ENCODE results near the gene METTL24.

METTL24 gene, protein sequence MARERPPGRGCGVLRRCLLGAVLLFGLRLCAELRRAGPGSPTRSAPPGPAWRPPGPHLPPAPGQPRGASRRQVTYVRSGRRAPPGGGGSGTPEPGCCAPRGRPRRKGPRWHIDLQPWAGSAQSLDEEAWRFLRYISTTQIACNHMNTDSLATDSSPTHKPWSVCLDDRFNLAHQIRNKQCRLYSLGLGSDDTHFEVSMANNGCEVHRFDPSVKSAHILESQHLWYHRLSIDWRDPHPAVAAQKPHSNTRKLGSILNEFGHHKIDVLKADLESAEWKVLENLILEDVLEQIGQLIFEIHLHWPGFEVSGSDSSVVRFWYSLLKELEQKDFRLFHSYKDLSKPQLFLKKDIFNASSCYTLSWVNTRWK
- total RNA-seq, result 0 to 1.3 reads per million in 2 experiments

DNA sequence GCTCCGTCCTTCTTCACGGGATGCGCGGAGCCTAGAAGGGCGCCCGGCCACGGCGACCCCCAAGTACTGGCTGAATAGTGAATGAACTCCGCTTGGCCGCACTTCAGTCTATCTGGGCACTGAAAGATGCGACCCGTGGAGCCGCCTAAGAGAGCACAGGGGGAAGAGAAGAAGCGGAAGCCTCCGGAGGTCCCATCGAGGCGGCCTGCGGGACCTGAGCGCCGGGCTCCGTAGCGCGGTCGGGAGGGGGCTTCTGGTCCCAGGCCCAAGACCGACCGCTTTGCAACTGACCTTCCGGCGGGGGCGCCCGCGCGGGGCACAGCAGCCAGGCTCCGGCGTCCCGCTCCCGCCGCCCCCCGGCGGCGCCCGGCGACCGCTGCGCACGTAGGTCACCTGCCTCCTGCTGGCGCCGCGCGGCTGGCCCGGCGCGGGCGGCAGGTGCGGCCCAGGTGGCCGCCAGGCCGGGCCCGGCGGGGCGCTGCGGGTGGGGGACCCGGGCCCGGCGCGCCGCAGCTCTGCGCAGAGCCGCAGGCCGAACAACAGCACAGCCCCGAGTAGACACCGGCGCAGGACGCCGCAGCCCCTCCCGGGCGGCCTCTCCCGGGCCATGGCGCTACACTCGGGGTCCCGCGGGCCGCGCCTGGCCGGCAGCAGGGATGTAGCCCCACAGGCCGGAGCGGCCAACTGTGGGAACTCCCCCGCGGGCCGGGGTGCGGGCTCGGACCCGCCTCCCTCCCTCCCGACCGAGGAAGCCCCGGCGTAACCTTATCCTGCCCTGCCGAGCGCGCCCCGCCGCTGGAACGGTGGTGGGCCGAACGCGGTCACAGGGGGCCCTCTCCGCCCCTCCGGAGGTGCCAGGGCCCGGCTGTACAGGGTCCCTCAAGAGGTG, at the start of gene METTL24:
TSS of gene METTL24 (minus strand) at position 686 of the 889 bp plus-strand sequence. CDS start at position 609, 77 bp downstream.
- DNase-seq (ENCODE audit: low read depth), result no peak

DNA sequence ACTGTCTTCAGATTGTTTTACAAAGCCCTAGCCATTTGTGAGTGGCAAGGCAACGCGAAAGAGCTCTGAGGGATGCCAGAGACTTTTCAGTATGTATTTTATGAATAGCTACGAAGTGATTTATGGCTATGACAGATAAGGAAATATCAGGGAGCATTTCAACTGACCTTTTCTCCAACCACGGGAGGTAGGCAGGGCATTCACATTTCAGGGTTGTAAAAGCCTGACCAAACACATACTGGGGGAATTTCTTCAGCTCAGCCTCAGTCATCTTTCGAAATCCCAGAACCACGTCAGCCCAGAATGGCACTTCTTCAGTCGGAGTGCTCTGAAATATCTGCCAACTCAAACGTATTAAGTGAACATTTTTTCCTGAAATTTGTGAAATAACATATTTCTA, 46.5 kb upstream of the METTL24 start:
- no peak for DNase-seq (ENCODE audit: low read depth)

DNA sequence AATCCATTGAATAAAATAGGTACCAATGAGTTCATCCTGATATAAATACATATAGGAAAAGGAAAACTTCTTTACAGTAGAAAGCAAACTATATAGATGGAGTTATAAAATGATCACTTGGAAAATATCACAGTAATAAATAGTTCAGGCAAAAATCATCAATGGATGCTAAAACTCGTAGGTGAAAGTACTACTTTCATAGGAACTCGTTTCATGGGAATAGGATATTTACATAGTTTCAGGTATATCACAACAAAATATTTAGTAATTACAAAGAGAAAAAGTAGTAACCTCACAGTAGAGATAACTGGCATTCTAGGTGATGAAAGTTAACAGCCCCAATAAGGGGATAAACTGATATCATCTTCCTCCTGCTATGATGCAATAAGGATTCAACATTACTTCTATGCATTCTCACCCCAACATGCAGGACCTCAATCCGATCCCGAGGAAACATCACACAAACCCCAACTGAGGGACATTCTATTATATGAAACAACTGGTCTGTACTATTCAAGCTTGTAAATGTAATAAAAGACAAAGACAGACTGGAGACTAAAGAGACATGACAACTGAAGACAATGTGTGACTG, 43.5 kb upstream of the METTL24 start:
- no peak for DNase-seq (ENCODE audit: low read depth)

DNA sequence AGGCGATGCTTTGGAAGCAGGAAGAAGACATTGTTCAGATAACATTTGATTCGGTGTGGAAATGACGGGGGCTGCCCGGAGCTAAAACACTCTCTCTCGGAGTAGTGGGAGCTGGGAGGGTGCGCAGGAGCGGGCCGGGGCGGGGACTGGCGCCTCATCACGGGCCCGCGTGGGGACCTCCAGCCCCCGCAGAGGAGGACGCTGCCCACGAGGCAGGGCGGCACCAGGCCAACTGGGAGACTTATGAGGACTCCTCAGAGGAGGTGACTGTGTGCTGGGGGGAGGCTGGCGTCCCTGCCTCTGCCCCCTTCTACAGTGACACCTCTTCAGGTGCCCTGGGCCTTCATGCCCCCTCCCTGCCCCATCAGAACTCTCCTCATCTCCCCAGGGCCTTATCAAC, 42.1 kb upstream of the METTL24 start:
- no peak for DNase-seq (ENCODE audit: low read depth)

DNA sequence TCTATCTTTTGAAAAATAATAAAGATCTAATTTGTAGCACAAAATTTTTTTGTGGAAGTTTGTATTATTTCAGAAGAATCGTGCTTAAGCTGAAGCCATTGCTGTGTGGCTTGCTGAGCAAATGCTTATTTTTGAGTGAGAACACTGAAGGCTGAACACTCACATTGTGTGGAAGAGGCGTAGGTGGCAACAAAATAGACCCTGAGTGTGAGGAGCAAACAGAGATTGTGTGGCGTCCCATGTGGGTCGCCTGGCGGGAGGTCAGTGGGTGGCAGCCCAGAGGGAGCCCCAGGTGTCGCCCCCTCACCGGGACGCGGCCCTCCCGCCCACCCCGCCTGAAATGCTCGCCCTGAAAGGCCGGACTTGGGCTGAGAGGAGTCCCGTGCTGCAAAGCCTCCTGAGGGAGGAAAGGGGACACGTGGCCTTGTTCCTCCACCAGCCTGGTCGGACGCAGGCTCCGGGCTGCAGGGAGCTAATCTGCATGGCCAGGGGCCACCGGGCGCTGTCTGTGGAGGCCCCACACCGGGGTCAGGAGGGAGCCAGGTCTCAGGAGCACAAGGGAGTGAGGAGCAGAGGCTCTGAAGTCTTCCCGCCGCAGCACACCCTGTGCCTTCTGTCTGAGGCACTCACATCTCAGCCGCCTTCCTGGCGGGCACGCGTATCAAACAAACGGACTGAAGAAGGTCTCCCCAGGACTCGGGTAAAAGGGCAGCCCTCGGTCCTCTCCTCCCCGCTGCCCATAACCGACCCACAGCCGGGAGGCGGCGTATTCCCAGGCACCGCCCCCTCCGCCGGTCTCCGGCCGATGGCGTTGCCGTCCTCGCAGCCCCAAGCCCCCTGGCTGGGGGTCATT, 41.3 kb upstream of the METTL24 start:
- no peak for DNase-seq (ENCODE audit: low read depth)

DNA sequence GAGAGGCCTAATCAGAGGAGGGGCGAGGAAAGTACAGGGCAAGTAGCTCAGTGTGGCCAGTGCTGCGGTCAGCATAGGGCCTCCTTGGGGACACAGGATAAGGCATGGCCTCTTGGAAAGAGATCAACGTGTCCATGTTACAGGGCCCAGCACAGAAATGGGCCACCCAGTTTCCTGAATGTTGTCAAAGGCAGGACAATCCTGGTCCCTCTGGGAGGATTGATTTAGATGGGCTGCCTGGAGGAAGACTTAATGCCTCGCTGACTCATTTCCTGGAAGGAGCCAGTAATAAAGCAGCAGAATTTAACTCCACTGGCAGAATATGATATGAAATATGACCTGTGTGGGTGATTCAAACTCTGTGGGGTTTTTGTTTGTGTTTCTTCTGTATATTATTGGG, 40.6 kb upstream of the METTL24 start:
- DNase-seq (ENCODE audit: low read depth), result no peak

DNA sequence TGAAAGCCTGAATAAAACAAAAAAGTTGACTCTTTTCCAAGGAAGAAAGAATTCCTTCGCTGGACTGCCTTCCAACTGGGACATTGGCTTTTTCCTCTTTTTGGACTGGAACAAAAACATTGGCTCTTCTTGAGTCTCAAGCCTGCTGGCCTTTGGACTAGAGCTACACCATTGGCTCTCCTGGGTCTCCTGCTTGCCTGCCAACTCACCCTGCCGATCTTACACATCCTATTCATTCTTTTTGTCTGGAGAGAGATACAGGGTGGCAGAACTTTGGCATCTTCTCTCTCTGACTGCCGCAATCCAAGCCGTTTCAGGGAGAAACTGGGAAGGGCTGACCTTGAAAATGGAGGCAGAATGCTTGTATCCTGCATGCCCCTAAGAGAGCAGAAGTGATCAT, 37.1 kb upstream of the METTL24 start:
- no peak for DNase-seq (ENCODE audit: low read depth)

DNA sequence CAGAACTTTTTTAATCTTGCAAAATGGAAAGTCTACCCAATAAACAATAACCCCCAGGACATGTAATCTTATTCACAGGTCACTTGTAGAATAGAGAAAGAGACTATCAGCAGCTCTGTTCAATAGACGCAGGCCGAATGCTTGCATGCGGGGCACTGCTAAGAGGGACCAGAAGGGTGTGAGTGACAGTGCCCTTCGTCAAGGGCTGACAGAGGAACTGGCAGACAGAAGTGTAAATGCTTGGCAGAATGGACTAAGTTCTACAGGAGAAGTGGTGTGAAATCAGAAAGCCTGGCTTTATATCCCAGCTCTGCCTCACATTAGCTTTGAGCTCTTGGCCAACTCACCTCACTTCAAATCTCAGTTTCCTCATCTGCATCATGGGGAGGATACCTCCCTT, 36.3 kb upstream of the METTL24 start:
- no peak for DNase-seq (ENCODE audit: low read depth)

DNA sequence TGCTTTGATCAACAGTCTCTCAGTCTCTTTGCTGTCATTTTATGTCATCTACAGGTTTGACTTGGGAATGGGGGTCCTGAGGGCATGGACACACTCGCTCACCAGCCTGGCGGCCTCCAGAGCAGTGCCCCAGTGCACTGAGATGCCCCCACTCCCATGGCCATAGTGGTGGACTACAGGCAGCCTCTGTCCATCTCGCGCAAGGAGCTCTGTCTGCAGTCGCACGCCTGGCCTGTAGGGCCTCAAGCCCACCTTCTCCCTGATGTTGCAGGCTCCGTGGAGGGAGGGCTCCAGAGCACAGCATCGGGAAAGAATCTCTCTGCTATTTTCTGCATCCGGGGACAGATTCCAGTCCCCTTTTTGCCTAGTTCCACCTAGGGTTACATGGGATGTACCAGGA, 34.6 kb upstream of the METTL24 start:
- no peak for DNase-seq (ENCODE audit: low read depth)

DNA sequence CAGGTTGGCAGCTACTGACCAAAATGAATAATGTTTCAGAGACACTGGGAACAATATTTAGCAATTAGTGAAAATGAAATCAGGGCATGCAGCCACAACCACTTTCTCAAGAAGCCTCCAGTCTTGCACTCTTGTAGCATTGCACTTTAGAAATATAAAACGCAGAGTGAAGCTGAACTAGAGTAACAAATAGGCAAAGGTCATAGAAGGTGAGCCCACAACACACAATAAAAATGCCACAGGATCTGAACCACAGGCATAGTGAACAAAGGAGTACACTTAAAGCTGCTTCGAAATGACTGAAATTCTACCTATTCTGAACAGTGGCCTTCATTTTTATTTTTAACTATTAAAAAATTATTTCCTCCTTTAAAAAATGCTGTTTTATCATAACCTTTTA, 32.3 kb upstream of the METTL24 start:
- DNase-seq (ENCODE audit: low read depth), result no peak

DNA sequence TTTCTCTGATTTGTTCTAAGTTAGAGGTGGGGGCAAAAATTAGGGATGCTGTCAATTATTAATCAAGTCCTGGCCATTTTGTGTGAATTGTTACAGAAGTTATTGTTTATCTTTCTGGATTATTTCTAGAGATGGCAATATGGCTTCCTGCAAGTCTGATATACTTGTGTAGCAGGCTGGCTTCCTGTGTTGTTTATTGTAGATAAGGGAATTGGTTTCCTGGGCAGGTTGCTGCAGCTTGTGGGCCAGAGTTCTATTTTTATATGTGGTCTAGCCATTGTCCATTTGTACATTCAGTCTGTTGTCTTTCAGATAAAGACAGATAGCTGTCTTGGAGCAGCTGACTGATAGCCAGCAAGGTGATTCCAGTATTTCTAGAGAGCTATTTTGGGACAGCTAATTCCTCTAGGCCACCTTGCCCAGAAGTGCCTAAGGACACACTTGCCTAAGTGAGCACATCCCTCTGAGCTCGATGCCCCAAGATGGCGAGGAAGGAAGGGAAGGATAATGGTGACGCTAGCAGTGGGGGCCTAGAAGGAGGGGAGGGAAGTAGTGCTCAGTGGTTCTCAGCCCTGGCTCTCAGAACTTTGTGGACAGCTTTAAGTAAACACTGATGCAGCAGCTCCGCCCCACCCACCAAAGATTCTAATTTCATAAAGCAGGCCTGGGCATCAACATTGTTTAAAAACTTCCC, 31.7 kb upstream of the METTL24 start:
- no peak for DNase-seq (ENCODE audit: low read depth)

DNA sequence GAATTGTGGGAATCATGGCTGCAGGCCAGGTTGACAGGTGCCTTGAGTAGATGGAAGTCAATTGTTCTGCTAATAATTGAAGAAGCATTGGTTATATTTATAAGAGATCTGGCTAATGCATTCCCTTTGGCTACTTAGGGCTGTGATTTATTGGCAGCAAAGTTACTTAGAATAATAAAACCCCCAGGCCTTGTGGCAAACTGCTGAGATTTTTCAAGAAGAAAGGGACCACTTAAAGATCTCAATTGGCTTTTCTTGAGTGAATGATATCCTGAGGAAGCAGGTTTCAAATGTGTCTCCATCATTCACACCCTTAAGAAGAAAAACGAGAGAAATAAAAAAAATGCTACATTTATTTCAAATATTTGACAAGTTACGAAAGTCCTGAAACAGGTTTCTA, 29.8 kb upstream of the METTL24 start:
- no peak for DNase-seq (ENCODE audit: low read depth)

DNA sequence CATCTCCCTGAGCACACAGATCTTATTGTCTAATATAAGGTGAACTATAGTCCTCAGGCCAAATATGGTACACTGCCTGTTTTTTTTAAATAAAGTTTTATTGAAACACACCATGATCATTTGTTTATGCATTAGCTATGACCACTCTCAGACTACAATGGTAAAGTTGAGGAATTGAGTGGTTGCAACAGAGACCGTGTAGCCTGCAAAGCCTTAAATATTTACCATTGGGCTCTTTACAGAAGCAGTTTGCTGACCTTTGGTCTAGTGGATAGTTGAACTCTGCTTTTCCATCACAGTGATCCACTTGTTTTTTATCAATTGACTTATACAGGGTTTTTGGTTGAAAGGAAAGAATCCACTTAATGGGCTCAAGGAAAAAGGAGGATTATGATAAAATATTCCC, 27.3 kb upstream of the METTL24 start:
- DNase-seq (ENCODE audit: low read depth), result no peak

DNA sequence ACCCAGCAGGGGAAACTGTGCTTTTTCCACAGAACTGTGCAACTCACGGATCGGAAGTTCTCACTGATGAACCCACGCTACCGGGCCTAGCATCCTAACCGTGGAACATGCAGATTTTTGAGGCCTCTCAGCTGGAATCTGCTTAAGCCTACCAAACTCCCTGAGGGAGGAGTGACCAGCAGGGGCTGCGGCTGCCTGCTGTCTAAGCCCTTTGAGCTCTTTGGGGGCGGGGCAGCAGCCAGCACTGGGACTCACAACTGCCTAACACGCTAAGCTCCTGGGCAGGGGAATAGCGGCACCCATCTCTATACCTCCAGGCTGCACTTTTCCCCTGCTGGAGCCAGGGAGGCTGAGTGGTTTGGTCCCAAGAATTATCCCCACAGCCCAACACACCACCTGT, 20.4 kb upstream of the METTL24 start:
- DNase-seq (ENCODE audit: low read depth), result no peak

DNA sequence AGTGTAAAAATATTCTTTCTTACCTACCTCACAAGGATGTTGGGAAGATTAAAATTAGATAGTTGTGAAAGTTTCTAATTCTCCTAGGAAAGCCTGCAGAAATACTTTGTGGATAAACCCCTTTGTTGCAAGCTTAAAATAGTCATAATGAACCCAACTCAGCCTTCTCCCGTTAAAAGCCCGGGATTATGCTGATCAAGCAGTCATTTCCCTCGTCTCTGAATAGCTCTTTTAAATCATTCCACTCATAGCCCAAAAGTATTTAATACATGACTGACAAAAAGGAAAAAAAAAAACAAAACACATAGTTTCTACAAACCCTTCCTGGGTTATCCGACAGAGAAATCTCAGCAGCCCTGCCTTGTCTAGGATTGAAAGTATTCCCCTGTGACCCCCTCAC, 10.9 kb upstream of the METTL24 start:
- DNase-seq (ENCODE audit: low read depth), result no peak

DNA sequence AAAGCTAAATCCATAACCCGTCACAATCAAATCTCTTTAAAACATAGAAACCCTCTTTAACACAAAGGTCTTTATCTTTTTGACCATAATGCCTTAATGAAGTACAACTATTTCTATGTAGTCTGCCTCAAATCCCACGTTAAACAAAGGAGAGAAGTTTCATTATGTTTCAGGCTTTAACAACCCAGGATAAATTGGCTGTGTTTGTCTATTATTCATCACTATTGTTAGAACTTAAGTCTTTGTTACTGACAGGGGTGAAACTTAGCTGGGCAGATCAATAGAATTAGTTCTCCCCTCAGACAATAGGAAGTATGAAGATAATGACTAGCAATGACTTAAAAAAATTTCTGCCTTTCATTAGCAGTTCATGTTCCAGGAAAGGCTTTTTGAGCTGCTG, 10.1 kb upstream of the METTL24 start:
- no peak for DNase-seq (ENCODE audit: low read depth)

DNA sequence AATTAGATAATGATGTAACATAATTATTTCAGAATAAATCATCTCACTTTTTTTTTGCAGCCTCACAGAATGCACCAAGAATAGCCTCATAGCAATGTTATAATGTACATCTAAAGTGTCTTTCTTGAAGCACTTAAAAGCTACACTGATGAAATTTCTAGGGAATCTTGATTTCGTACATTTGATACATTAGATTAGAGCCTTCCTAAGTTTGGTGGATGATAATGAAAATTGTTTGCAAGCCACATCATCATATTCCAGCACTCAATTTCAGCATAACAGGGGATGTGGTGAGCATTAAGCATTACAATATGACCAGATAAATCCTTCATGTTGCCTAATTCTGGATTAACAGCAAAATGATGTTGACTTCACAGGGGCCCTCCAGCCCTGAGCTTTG, 9.7 kb upstream of the METTL24 start:
- no peak for DNase-seq (ENCODE audit: low read depth)

DNA sequence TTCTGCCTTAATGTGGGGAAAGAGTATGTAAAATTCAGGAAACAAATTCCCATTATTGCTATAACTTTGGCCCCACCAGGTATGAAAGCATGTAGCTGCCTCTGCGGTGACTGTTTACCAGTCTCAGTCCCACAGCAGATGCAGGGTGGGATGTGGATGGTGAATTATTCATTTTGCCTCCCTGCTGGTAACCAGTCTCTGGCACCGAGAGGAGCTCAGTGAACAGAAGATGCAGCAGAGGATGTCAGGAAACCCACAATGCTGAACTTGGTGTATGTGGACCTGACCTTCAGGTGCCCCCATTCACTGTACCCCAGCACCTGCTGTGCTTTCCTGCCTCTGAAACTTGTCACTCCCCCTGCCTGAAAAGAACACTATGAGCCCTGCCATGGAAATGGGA, 8.8 kb upstream of the METTL24 start:
- DNase-seq (ENCODE audit: low read depth), result no peak

DNA sequence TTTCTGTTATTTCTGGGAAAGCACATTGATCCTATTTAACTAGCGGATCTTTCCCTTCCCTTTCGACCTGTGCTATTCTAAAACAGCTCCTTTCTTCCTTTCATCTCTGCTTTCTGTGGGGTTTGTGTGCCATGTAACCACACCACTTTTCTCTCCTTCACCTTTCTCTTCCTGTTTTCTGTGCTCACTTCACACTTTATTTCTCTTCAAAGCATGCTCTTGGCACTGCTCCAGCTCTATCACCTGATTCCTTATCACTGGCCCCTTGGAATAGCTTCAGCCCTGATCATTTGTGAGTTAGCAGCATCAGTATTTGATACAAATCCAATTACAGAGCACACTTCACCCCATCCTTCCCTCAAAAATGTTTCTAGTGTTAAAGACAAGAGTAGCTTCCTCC, 8.1 kb upstream of the METTL24 start:
- DNase-seq (ENCODE audit: low read depth), result no peak

DNA sequence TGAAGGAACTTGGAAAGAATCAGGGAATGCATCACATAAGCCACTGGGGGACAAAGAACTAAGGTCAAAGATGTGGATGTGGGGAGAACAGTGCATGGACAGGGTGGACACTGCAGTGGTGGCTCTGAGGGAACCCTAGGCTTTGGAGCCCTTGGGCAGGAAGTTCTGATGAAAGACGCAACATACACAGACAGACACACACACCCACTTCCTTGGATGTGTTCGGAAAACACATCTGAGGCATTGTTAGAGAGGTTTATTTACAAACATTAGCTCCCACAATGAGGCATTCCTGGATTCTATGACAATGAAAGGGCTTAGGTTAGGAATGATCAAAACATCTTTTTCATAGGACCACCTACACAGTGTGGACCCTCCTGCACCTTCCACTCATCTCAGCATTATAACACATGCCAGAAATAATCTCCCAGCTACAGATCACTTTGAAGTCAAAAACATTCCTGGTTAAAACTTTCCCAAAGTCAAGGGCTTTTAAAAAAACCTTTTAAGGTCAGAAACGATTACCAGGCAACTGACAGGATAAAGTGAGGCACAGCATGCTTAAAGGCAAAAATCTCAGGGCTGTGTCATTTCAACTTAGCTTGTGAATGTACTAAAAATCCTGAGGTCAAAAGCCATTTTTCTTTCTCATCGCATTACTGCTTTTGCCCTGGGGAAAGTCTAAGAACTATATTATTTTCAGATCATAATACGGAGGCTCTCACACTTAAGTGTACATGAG, 6.4 kb upstream of the METTL24 start:
- no peak for DNase-seq (ENCODE audit: low read depth)

DNA sequence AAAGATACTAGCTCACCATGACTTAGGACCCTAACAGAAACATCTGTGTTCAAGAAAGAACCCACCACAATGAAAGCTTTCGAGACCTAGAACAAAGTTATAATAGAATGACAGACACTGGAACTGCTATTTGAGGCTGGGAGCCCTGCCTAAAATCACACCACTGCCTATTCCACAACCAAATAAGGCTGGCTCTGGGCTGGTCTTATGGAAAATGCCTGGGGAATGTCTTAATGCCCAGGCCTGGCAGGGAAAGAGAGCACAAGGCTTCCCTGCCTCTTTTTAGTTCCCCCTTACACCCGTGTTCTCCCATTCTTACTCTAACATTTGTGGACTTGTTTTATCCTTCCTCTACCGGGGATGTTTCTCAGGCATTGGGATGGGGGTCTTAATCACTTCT, 5.6 kb upstream of the METTL24 start:
- no peak for DNase-seq (ENCODE audit: low read depth)

Data from T follicular helper cell (primary cell).